Measurements from ENCODE around the gene DHCR7.

The DHCR7 gene

GRCh38 chr11:71386202-71386601 is 62.0 kb downstream of the DHCR7 start:
- no peak for DNase-seq (ENCODE audit: low read depth in 2 of 2)

GRCh38 chr11:71385091-71385490 is 63.1 kb downstream of the DHCR7 start:
- no peak for DNase-seq (ENCODE audit: low read depth in 2 of 2)

- DNase-seq (ENCODE audit: low read depth in 2 of 2), result no peak
These were observed 63.6 kb downstream of the DHCR7 start for GRCh38 chr11:71384561-71384960.
